HCT116 (cell line): Measurements from ENCODE around the gene BRINP2. TPM values are rescaled to one million over a fixed set of nuclear protein-coding genes. Genes with fewer than 3 reads are reported as not detected.

Source experiments
- ATAC-seq: fragments of 200-7000 bp; cut with Tn5 transposase; 2 replicates; pipeline ENCODE4 v1.9.1; 2020; ENCODE audit warnings: mild to moderate bottlenecking, moderate library complexity
- BruUV-seq: library from RNA; stranded (reverse); fragments of 400-500 nt; replicated peaks from 2 replicates; lab custom pipeline; 2021; lab: Mats Ljungman, UMichigan
- CTCF ChIA-PET: fragments of 300-600 bp; sonication (Branson Sonifier 250); formaldehyde crosslinking; loops from one replicate; lab custom pipeline; 2021; ENCODE audit warnings: antibody characterized with exemption; lab: Charles Lee
- POLR2A ChIA-PET: fragments of 300-600, 350-600 bp; sonication (Branson Sonifier 250); formaldehyde crosslinking; loops from one replicate; lab custom pipeline; 2021; ENCODE audit warnings: antibody characterized with exemption; lab: Charles Lee
- RAD21 ChIA-PET, 2 experiments: fragments of 300-600 bp; sonication (Branson Sonifier 250); formaldehyde crosslinking; loops; one replicate each; lab custom pipeline; 2023; ENCODE audit warnings: low total read pairs in 2 of 2; ENCODE audit not compliant: uncharacterized antibody in 2 of 2, unreplicated experiment in 2 of 2, low non-redundant PET in 1 of 2; lab: Charles Lee
- DNase-seq: peaks from one replicate; pipeline ENCODE4 v3.0.0-alpha.2; 2010; ENCODE audit warnings: low read depth, low spot score
- H2AFZ ChIP-seq: fragments of 200-600 bp; shearing (Covaris generic), sonication (generic); 2 replicates; pipeline ENCODE4 v1.6.1; 2017; ENCODE audit warnings: low read depth, mixed run types, mixed read lengths, antibody characterized with exemption, low read length; ENCODE audit not compliant: poor library complexity, severe bottlenecking
- H3K27ac ChIP-seq: 2 replicates; pipeline ENCODE4 v1.5.1; 2012; ENCODE audit warnings: low read depth, low read length
- H3K27me3 ChIP-seq: fragments of 200-600 bp; sonication (generic); 2 replicates; pipeline ENCODE4 v1.6.1; 2016; ENCODE audit warnings: mixed run types, low read length, mixed read lengths; ENCODE audit not compliant: insufficient read depth
- H3K36me3 ChIP-seq, 2 experiments: fragments of 200-500 bp in 1 of 2; fragments of 200-600 bp in 1 of 2; sonication (Bioruptor generic) in 1 of 2; sonication (generic) in 1 of 2; 2 replicates each; pipeline versions ENCODE4 v1.5.1 to v1.6.1; 2014 to 2016; ENCODE audit warnings: low read length in 2 of 2, inconsistent platforms in 1 of 2, mixed read lengths in 1 of 2, mixed run types in 1 of 2; ENCODE audit not compliant: insufficient read depth in 2 of 2, control insufficient read depth in 1 of 2
- H3K4me1 ChIP-seq, 2 experiments: fragments of 200-600 bp in 1 of 2; sonication (generic) in 1 of 2; 2 replicates each; pipeline versions ENCODE4 v1.5.1 to v1.6.1; 2012 to 2017; ENCODE audit warnings: low read length in 2 of 2, inconsistent platforms in 1 of 2, mild to moderate bottlenecking in 1 of 2, mixed read lengths in 1 of 2, mixed run types in 1 of 2, moderate library complexity in 1 of 2; ENCODE audit not compliant: insufficient read depth in 2 of 2, control insufficient read depth in 1 of 2
- H3K4me2 ChIP-seq: fragments of 200-600 bp; sonication (generic); 2 replicates; pipeline ENCODE4 v1.6.1; 2017; ENCODE audit warnings: mixed run types, low read length, mixed read lengths
- H3K4me3 ChIP-seq, 2 experiments: fragments of 200-600 bp in 1 of 2; sonication (generic) in 1 of 2; replicated peaks in 1 of 2; 2 replicates each; pipeline ENCODE4 v1.5.1; 2011 to 2016; ENCODE audit warnings: low read length in 2 of 2, control low read depth in 1 of 2, low read depth in 1 of 2, mild to moderate bottlenecking in 1 of 2, mixed read lengths in 1 of 2, mixed run types in 1 of 2
- H3K79me2 ChIP-seq: fragments of 200-600 bp; sonication (generic); 2 replicates; pipeline ENCODE4 v1.6.1; 2017; ENCODE audit warnings: mild to moderate bottlenecking, mixed run types, low read length, moderate library complexity, mixed read lengths; ENCODE audit not compliant: insufficient read depth
- H3K9ac ChIP-seq: fragments of 200-600 bp; sonication (generic); 2 replicates; pipeline ENCODE4 v1.6.1; 2016; ENCODE audit warnings: low read length, mixed read lengths
- H3K9me2 ChIP-seq: fragments of 200-600 bp; sonication (generic), shearing (Covaris generic); 2 replicates; pipeline ENCODE4 v1.6.1; 2017; ENCODE audit warnings: mixed run types, mild to moderate bottlenecking, moderate library complexity; ENCODE audit not compliant: insufficient read depth
- H3K9me3 ChIP-seq, 2 experiments: fragments of 200-500 bp in 1 of 2; fragments of 200-600 bp in 1 of 2; sonication (Bioruptor generic) in 1 of 2; sonication (generic) in 1 of 2; 2 replicates each; pipeline ENCODE4 v1.6.1; 2014 to 2017; ENCODE audit warnings: low read length in 2 of 2, mixed read lengths in 2 of 2, inconsistent platforms in 1 of 2, low read depth in 1 of 2, mild to moderate bottlenecking in 1 of 2, mixed run types in 1 of 2, moderate library complexity in 1 of 2; ENCODE audit not compliant: control insufficient read depth in 1 of 2, insufficient read depth in 1 of 2
- H4K20me1 ChIP-seq: fragments of 200-600 bp; sonication (generic), shearing (Covaris generic); 2 replicates; pipeline ENCODE4 v1.6.1; 2017; ENCODE audit warnings: mixed run types, mild to moderate bottlenecking, moderate library complexity; ENCODE audit not compliant: insufficient read depth
- CBX3 ChIP-seq: IDR thresholded peaks from 2 replicates; pipeline ENCODE4 v1.6.1; 2012; ENCODE audit warnings: low read depth
- EGR1 ChIP-seq: IDR thresholded peaks from 2 replicates; pipeline ENCODE4 v1.6.1; 2012; ENCODE audit warnings: low read depth
- POLR2A ChIP-seq: IDR thresholded peaks from 2 replicates; pipeline ENCODE4 v1.7.0; 2011; ENCODE audit warnings: borderline replicate concordance; ENCODE audit not compliant: insufficient read depth, insufficient read length; ENCODE audit errors: extremely low read depth
- TCF7L2 ChIP-seq: IDR thresholded peaks from 2 replicates; pipeline ENCODE4 v1.7.0; 2011; ENCODE audit warnings: borderline replicate concordance, inconsistent platforms; ENCODE audit not compliant: insufficient read depth, insufficient read length; ENCODE audit errors: extremely low read depth
- ZBTB33 ChIP-seq: IDR thresholded peaks from 2 replicates; pipeline ENCODE4 v1.6.1; 2011; ENCODE audit warnings: mild to moderate bottlenecking, low read length, moderate library complexity; ENCODE audit not compliant: insufficient replicate concordance; ENCODE audit errors: extremely low read depth
- intact Hi-C: fragments of 100-400 bp; cut with micrococcal nuclease; formaldehyde crosslinking; loops from 2 replicates; pipeline ENCODE4 v1.10.0; 2022
- total RNA-seq: library from RNA; stranded (reverse); gene quantifications from one replicate; pipeline ENCODE4 v1.2.1, GENCODE V29; 2021; ENCODE audit not compliant: unreplicated experiment
- TF ChIP-seq, protein P1 (sequence below): IDR thresholded peaks from 2 replicates; pipeline ENCODE4 v1.6.1; 2012

The BRINP2 gene
- total RNA-seq, 1 experiment from 2014 or later, result not detected

DNA sequence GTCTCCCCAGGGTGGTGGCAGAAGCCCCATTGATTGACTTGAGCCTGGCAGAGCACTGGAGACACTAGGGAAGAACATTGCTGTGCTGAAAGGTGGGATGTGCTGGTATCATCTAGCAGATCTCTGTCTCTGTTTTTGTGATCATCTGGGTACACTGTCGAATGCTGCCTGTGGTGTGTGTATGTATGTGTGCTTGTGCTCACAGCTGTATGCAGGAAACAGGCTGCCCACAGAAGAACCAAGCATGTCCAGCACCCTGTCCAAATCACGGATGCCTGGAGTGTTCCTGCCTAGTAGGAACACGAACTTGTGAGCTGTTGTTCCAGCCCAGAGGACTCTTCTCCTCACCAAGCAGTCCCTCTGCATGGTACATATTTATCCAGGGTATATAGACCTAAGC, 1.5 kb downstream of the BRINP2 start:
- Histone ChIP-seq H2AFZ (no peak overlapping the region), H3K36me3 (no peaks in the 10 kb centered on the region), H3K4me2 (no peak overlapping the region), H4K20me1 (no peaks in the 10 kb centered on the region), H3K4me3 (no peak overlapping the region), H3K27me3 (peaks cover 13% of the 10 kb centered on the region; the same call in 1 of the 2 replicates), H3K4me1 (no peaks in the 10 kb centered on the region), H3K9me3 (no peaks in the 10 kb centered on the region), H3K9ac (no peak overlapping the region), H3K27ac (no peak overlapping the region), H3K79me2 (no peaks in the 10 kb centered on the region), H3K9me2 (no peaks in the 10 kb centered on the region)
- ChIA-PET POLR2A (no interaction called here), CTCF (interaction anchor here (1.4 kb wide), 1 partner anchor 16 kb away, joined by 3 read pairs; no protein-coding TSS in a partner anchor), RAD21 (no interaction called here)
- intact Hi-C loops, result no loop called here
- no peak for DNase-seq
- ATAC-seq, result no peak
- no TSS peak for BruUV-seq
- TF ChIP-seq EGR1, result no peak

GRCh38 chr1:177172866-177173265, 2.1 kb downstream of the BRINP2 start:
- intact Hi-C loops, result no loop called here
- no peak for DNase-seq
- no TSS peak for BruUV-seq

More at GRCh38 chr1:177172866-177173265, 2.1 kb downstream of the BRINP2 start:
- no peak for ATAC-seq
- H3K27me3 ChIP-seq, result peaks cover 13% of the 10 kb centered on the region; the same call in 1 of the 2 replicates
- H3K9ac ChIP-seq, result no peak overlapping the region
- H3K9me3 ChIP-seq, result no peaks in the 10 kb centered on the region
- no peaks in the 10 kb centered on the region for H3K9me2 ChIP-seq
- ChIA-PET RAD21 (no interaction called here), POLR2A (no interaction called here), CTCF (no interaction called here)
- no peaks in the 10 kb centered on the region for H3K36me3 ChIP-seq
- no peak overlapping the region for H3K4me2 ChIP-seq
- no peaks in the 10 kb centered on the region for H4K20me1 ChIP-seq
- no peak overlapping the region for H3K4me3 ChIP-seq
- H3K79me2 ChIP-seq, result no peaks in the 10 kb centered on the region
- TF ChIP-seq POLR2A (no peak), TCF7L2 (no peak), CBX3 (no peak), ZBTB33 (no peak)
- TF ChIP-seq, protein P1, sequence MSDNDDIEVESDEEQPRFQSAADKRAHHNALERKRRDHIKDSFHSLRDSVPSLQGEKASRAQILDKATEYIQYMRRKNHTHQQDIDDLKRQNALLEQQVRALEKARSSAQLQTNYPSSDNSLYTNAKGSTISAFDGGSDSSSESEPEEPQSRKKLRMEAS, result no peak
- H3K27ac ChIP-seq, result no peak overlapping the region
- no peak overlapping the region for H2AFZ ChIP-seq
- no peaks in the 10 kb centered on the region for H3K4me1 ChIP-seq
